Endothelial cell of umbilical vein (primary cell): Measurements from ENCODE around the gene C14orf132. TPM values are rescaled to one million over a fixed set of nuclear protein-coding genes. Genes with fewer than 3 reads are reported as not detected.

Source experiments
- BruUV-seq: library from RNA; stranded (reverse); fragments of 400-500 nt; replicated peaks from 2 replicates; lab custom pipeline; 2021; lab: Mats Ljungman, UMichigan
- CTCF ChIA-PET: fragments of 300-600, 350-600 bp; sonication (Branson Sonifier 250); formaldehyde crosslinking; loops from one replicate; lab custom pipeline; 2021; ENCODE audit warnings: antibody characterized with exemption, inconsistent platforms; lab: Charles Lee
- POLR2A ChIA-PET: fragments of 300-600, 350-600 bp; sonication (Branson Sonifier 250); formaldehyde crosslinking; loops from one replicate; lab custom pipeline; 2021; ENCODE audit warnings: antibody characterized with exemption, inconsistent platforms; lab: Charles Lee
- DNase-seq: peaks from one replicate; pipeline ENCODE4 v3.0.0-alpha.2; 2011; ENCODE audit warnings: low read depth, low spot score
- FAIRE-seq: peaks from 2 replicates; lab custom pipeline; 2011; peaks lifted over from hg19 to GRCh38; lab: Jason Lieb, UNC
- H2AFZ ChIP-seq: 2 replicates; pipeline ENCODE4 v1.6.0; 2012; ENCODE audit warnings: low read depth, low read length, control low read depth, inconsistent platforms
- H3K27ac ChIP-seq: 2 replicates; pipeline ENCODE4 v1.5.1; 2011; ENCODE audit warnings: low read depth, mild to moderate bottlenecking, control low read depth, low read length, moderate library complexity; ENCODE audit not compliant: insufficient read depth
- H3K27me3 ChIP-seq, 2 experiments: 2 replicates each; pipeline versions ENCODE4 v1.6.0 to v1.6.1; 2011; ENCODE audit warnings: low read length in 2 of 2, mixed read lengths in 1 of 2; ENCODE audit not compliant: control insufficient read depth in 2 of 2, insufficient read depth in 2 of 2
- H3K36me3 ChIP-seq, 2 experiments: 2 replicates in 1 of 2; 3 replicates in 1 of 2; pipeline ENCODE4 v1.5.1; 2011; ENCODE audit warnings: low read length in 2 of 2, mild to moderate bottlenecking in 1 of 2, moderate library complexity in 1 of 2; ENCODE audit not compliant: control insufficient read depth in 2 of 2, insufficient read depth in 2 of 2; ENCODE audit errors: extremely low read depth in 1 of 2
- H3K4me1 ChIP-seq: 3 replicates; pipeline ENCODE4 v1.5.1; 2011; ENCODE audit warnings: mild to moderate bottlenecking, low read length; ENCODE audit not compliant: control insufficient read depth, insufficient read depth; ENCODE audit errors: extremely low read depth
- H3K4me2 ChIP-seq: 2 replicates; pipeline ENCODE4 v1.6.1; 2011; ENCODE audit warnings: low read length, control low read depth, mixed read lengths; ENCODE audit not compliant: insufficient read depth
- H3K4me3 ChIP-seq, 3 experiments: fragments of 200-600 bp in 1 of 3; sonication (generic), shearing (Covaris generic) in 1 of 3; replicated peaks in 1 of 3; 2 replicates each; pipeline ENCODE4 v1.5.1; 2011 to 2016; ENCODE audit warnings: control low read depth in 3 of 3, low read length in 3 of 3, mild to moderate bottlenecking in 2 of 3, inconsistent platforms in 1 of 3, low read depth in 1 of 3, moderate library complexity in 1 of 3; ENCODE audit not compliant: insufficient read depth in 1 of 3
- H3K79me2 ChIP-seq: 2 replicates; pipeline ENCODE4 v1.6.0; 2012; ENCODE audit warnings: low read length, inconsistent platforms; ENCODE audit not compliant: control insufficient read depth, insufficient read depth
- H3K9ac ChIP-seq: replicated peaks from 2 replicates; pipeline ENCODE3; 2011; ENCODE audit warnings: low read length, control low read depth; ENCODE audit not compliant: insufficient read depth; ENCODE audit errors: extremely low read depth
- H3K9me1 ChIP-seq: replicated peaks from 3 replicates; pipeline ENCODE4 v1.6.0; 2011; ENCODE audit warnings: mild to moderate bottlenecking, low read length; ENCODE audit not compliant: control insufficient read depth, insufficient read depth; ENCODE audit errors: extremely low read depth
- H3K9me3 ChIP-seq: replicated peaks from 2 replicates; pipeline ENCODE4 v1.5.1; 2012; ENCODE audit warnings: low read length, inconsistent platforms; ENCODE audit not compliant: control insufficient read depth, insufficient read depth
- H4K20me1 ChIP-seq: replicated peaks from 2 replicates; pipeline ENCODE3; 2011; ENCODE audit warnings: mild to moderate bottlenecking, low read length; ENCODE audit not compliant: control insufficient read depth, insufficient read depth; ENCODE audit errors: extremely low read depth
- CTCF ChIP-seq, 2 donors: IDR thresholded peaks; 1 replicate in 1 of 2; 2 replicates in 1 of 2; pipeline ENCODE4 v1.5.1; 2011; ENCODE audit warnings: low read length in 2 of 2, mild to moderate bottlenecking in 2 of 2, moderate library complexity in 2 of 2, control low read depth in 1 of 2, inconsistent platforms in 1 of 2, low read depth in 1 of 2; ENCODE audit not compliant: insufficient read depth in 1 of 2; ENCODE audit errors: extremely low read depth in 1 of 2
- EZH2 ChIP-seq: IDR thresholded peaks from 2 replicates; pipeline ENCODE4 v1.6.1; 2012; ENCODE audit warnings: borderline replicate concordance, low read depth, mild to moderate bottlenecking, moderate library complexity, low read length, inconsistent platforms; ENCODE audit not compliant: severe bottlenecking
- FOS ChIP-seq: IDR thresholded peaks from 2 replicates; pipeline ENCODE4 v1.6.1; 2011; ENCODE audit warnings: mild to moderate bottlenecking, low read length, moderate library complexity, borderline replicate concordance; ENCODE audit not compliant: insufficient read depth
- GATA2 ChIP-seq: IDR thresholded peaks from 2 replicates; pipeline ENCODE4 v1.7.0; 2011; ENCODE audit warnings: low read depth, mild to moderate bottlenecking, moderate library complexity, mixed read lengths, low read length; ENCODE audit not compliant: insufficient read length, insufficient read depth
- JUN ChIP-seq: IDR thresholded peaks from 2 replicates; pipeline ENCODE4 v1.6.1; 2011; ENCODE audit warnings: borderline replicate concordance, low read depth; ENCODE audit not compliant: insufficient read length, insufficient read depth
- MAX ChIP-seq: IDR thresholded peaks from 2 replicates; pipeline ENCODE4 v1.6.1; 2011; ENCODE audit not compliant: insufficient read depth, insufficient read length
- MYC ChIP-seq: IDR thresholded peaks from one replicate; pipeline ENCODE4 v1.6.1; 2011; ENCODE audit warnings: mild to moderate bottlenecking, low read depth, low read length
- POLR2A ChIP-seq: IDR thresholded peaks from 2 replicates; pipeline ENCODE4 v1.6.1; 2012; ENCODE audit warnings: low read depth, mild to moderate bottlenecking, control low read depth, low read length
- POLR2AphosphoS5 ChIP-seq: IDR thresholded peaks from 2 replicates; pipeline ENCODE4 v1.6.1; 2012; ENCODE audit warnings: low read depth, mild to moderate bottlenecking, control low read depth, low read length, moderate library complexity; ENCODE audit not compliant: insufficient read depth
- dilution Hi-C: fragments of 300-500 bp; cut with MboI; formaldehyde crosslinking; loops from one replicate; pipeline ENCODE4 v1.15.0; 2019; ENCODE audit warnings: low sequenced_read_pairs; ENCODE audit not compliant: extremely low pct_ligation_motif_present
- intact Hi-C: fragments of 100-400 bp; cut with micrococcal nuclease; formaldehyde crosslinking; loops from one replicate; pipeline ENCODE4 v1.10.0; 2022
- polyA plus RNA-seq, 4 experiments: library from polyadenylated mRNA; depleted of rRNA in 3 of 4; stranded (reverse) in 3 of 4; unstranded in 1 of 4; fragments of >200 nt; gene quantifications; 2 replicates each; pipeline versions ENCODE4 v1.2.1 to v1.2.3, GENCODE V29; 2011 to 2012; ENCODE audit warnings: missing spikeins in 1 of 4
- total RNA-seq: library from RNA; stranded (reverse); gene quantifications from 2 replicates; pipeline ENCODE4 v1.2.3, GENCODE V29; 2021

C14orf132 gene
- total and polyA plus RNA-seq, 2 donors (not counting 3 experiments of a cell fraction or from before 2014, with no cell fraction given), result 3.2 to 7.6 TPM

- no peaks in the 10 kb centered on the region for H4K20me1 ChIP-seq
- no peak overlapping the region for H3K27ac ChIP-seq
- H2AFZ ChIP-seq, result no peak overlapping the region
- no TSS peak for BruUV-seq
- dilution Hi-C loops (no loop called here), intact Hi-C loops (no loop called here)
- FAIRE-seq (no peak), DNase-seq (no peak)
- no peaks in the 10 kb centered on the region for H3K4me1 ChIP-seq
- POLR2A ChIA-PET, result no interaction called here
- no peaks in the 10 kb centered on the region for H3K36me3 ChIP-seq
- H3K79me2 ChIP-seq, result no peaks in the 10 kb centered on the region
- H3K9me3 ChIP-seq, result no peaks in the 10 kb centered on the region
- H3K9ac ChIP-seq, result no peak overlapping the region
- CTCF ChIA-PET, result no interaction called here
- H3K27me3 ChIP-seq, result no peaks in the 10 kb centered on the region
- no peaks in the 10 kb centered on the region for H3K9me1 ChIP-seq
- no peak overlapping the region for H3K4me3 ChIP-seq
- H3K4me2 ChIP-seq, result no peak overlapping the region
- no peak for TF ChIP-seq POLR2AphosphoS5
- no peak for TF ChIP-seq FOS
- no peak for TF ChIP-seq MAX
Measured at GRCh38 chr14:96052541-96053247, 13.5 kb downstream of the C14orf132 start.

GRCh38 chr14:96053248-96053599, 14.1 kb downstream of the C14orf132 start:
- Histone ChIP-seq H2AFZ (no peak overlapping the region), H3K9ac (no peak overlapping the region), H3K9me3 (no peaks in the 10 kb centered on the region), H3K27ac (no peak overlapping the region), H3K4me2 (no peak overlapping the region), H3K36me3 (no peaks in the 10 kb centered on the region), H3K4me1 (no peaks in the 10 kb centered on the region), H3K9me1 (no peaks in the 10 kb centered on the region), H3K4me3 (no peak overlapping the region), H3K27me3 (no peaks in the 10 kb centered on the region), H4K20me1 (no peaks in the 10 kb centered on the region), H3K79me2 (no peaks in the 10 kb centered on the region)
- intact Hi-C loops, result no loop called here
- dilution Hi-C loops, result no loop called here
- no TSS peak for BruUV-seq
- DNase-seq (no peak), FAIRE-seq (no peak)
- POLR2A ChIA-PET, result no interaction called here
- CTCF ChIA-PET, result interaction anchor here (0.6 kb wide), 1 partner anchor 373 kb away, joined by 3 read pairs; no protein-coding TSS in a partner anchor
- TF ChIP-seq FOS (no peak), POLR2AphosphoS5 (no peak), MYC (no peak), GATA2 (no peak), CTCF (IDR thresholded peaks at IDR 0.05; ENCODE audit: extremely low read depth in 1 of 2, insufficient read depth in 1 of 2, low read depth in 1 of 2, low read length in 2 of 2) (no peak), MAX (no peak), EZH2 (no peak), POLR2A (no peak), JUN (no peak)
